IMR-90 (cell line): ENCODE results near the gene ABCB9. TPM values are rescaled to one million over a fixed set of nuclear protein-coding genes. Genes with fewer than 3 reads are reported as not detected.

Experiments used
- ATAC-seq: fragments of 200-7000 bp; cut with Tn5 transposase; 2 replicates; pipeline ENCODE4 v1.9.1; 2020; ENCODE audit warnings: low read depth, mild to moderate bottlenecking, moderate library complexity
- BruUV-seq: library from RNA; stranded (reverse); fragments of 400-500 nt; replicated peaks from 2 replicates; lab custom pipeline; 2021; lab: Mats Ljungman, UMichigan
- CTCF ChIA-PET: fragments of 300-600 bp; formaldehyde crosslinking; extraction: SDS; loops from one replicate; lab custom pipeline; 2021; ENCODE audit warnings: antibody characterized with exemption; lab: Yijun Ruan, JAX
- POLR2A ChIA-PET: fragments of 300-600 bp; sonication (Branson Sonifier 250); formaldehyde crosslinking; loops from one replicate; lab custom pipeline; 2022; ENCODE audit warnings: antibody characterized with exemption; ENCODE audit not compliant: unreplicated experiment; lab: Charles Lee
- DNase-seq: peaks from one replicate; pipeline ENCODE4 v3.0.0; 2013
- H2AFZ ChIP-seq: replicated peaks from 2 replicates; pipeline ENCODE3; 2013; ENCODE audit warnings: low read length, mild to moderate bottlenecking; ENCODE audit not compliant: poor library complexity
- H2AK5ac ChIP-seq: 2 replicates; pipeline ENCODE4 v1.6.1; 2013; ENCODE audit warnings: low read depth, low read length, inconsistent platforms
- H2AK9ac ChIP-seq: replicated peaks from 2 replicates; pipeline ENCODE3; 2013; ENCODE audit warnings: mild to moderate bottlenecking, low read depth, low read length, moderate library complexity; ENCODE audit not compliant: poor library complexity
- H2BK120ac ChIP-seq: 2 replicates; pipeline ENCODE4 v1.6.1; 2013; ENCODE audit warnings: low read depth, low read length, inconsistent platforms
- H2BK15ac ChIP-seq: 3 replicates; pipeline ENCODE4 v1.6.1; 2013; ENCODE audit warnings: low read depth, low read length, inconsistent platforms
- H2BK20ac ChIP-seq: 2 replicates; pipeline ENCODE4 v1.6.1; 2013; ENCODE audit warnings: low read depth, mild to moderate bottlenecking, inconsistent platforms, low read length, moderate library complexity
- H2BK5ac ChIP-seq: 2 replicates; pipeline ENCODE4 v1.6.1; 2013; ENCODE audit warnings: mild to moderate bottlenecking, low read depth, low read length, inconsistent platforms; ENCODE audit not compliant: poor library complexity, severe bottlenecking
- H3K14ac ChIP-seq: replicated peaks from 2 replicates; pipeline ENCODE4 v1.6.1; 2013; ENCODE audit warnings: low read depth, low read length, inconsistent platforms
- H3K18ac ChIP-seq: 2 replicates; pipeline ENCODE4 v1.6.1; 2013; ENCODE audit warnings: low read depth, low read length, control low read depth
- H3K23ac ChIP-seq: 2 replicates; pipeline ENCODE4 v1.6.1; 2013; ENCODE audit warnings: low read depth, low read length, inconsistent platforms
- H3K27ac ChIP-seq: 2 replicates; pipeline ENCODE4 v1.5.1; 2013; ENCODE audit warnings: mild to moderate bottlenecking, control low read depth, low read length; ENCODE audit not compliant: insufficient read depth
- H3K27me3 ChIP-seq: 2 replicates; pipeline ENCODE4 v1.6.1; 2013; ENCODE audit warnings: low read length; ENCODE audit not compliant: control insufficient read depth, insufficient read depth
- H3K36me3 ChIP-seq: 2 replicates; pipeline ENCODE4 v1.6.1; 2013; ENCODE audit warnings: low read length, mixed read lengths; ENCODE audit not compliant: control insufficient read depth, insufficient read depth
- H3K4ac ChIP-seq: 2 replicates; pipeline ENCODE4 v1.6.1; 2013; ENCODE audit warnings: low read depth, low read length, inconsistent platforms
- H3K4me1 ChIP-seq: 2 replicates; pipeline ENCODE4 v1.6.1; 2013; ENCODE audit warnings: low read length, mixed read lengths; ENCODE audit not compliant: control insufficient read depth, insufficient read depth
- H3K4me2 ChIP-seq: 2 replicates; pipeline ENCODE4 v1.6.1; 2013; ENCODE audit warnings: low read depth, mild to moderate bottlenecking, control low read depth, low read length, moderate library complexity
- H3K4me3 ChIP-seq: 2 replicates; pipeline ENCODE4 v1.5.1; 2013; ENCODE audit warnings: low read depth, mild to moderate bottlenecking, control low read depth, low read length, moderate library complexity; ENCODE audit not compliant: insufficient read depth
- H3K56ac ChIP-seq: 2 replicates; pipeline ENCODE4 v1.6.1; 2013; ENCODE audit warnings: low read length, inconsistent platforms; ENCODE audit not compliant: insufficient read depth; ENCODE audit errors: extremely low read depth
- H3K79me1 ChIP-seq, 2 experiments: 2 replicates each; pipeline ENCODE4 v1.6.1; 2013; ENCODE audit warnings: low read length in 2 of 2, inconsistent platforms in 1 of 2, low read depth in 1 of 2
- H3K9ac ChIP-seq: 2 replicates; pipeline ENCODE4 v1.6.1; 2013; ENCODE audit warnings: low read depth, low read length, control low read depth
- H3K9me1 ChIP-seq: 2 replicates; pipeline ENCODE4 v1.6.1; 2013; ENCODE audit warnings: low read length, inconsistent platforms; ENCODE audit not compliant: insufficient read depth
- H3K9me3 ChIP-seq: 2 replicates; pipeline ENCODE4 v1.6.1; 2013; ENCODE audit warnings: low read length; ENCODE audit not compliant: control insufficient read depth, insufficient read depth
- H4K20me1 ChIP-seq: 2 replicates; pipeline ENCODE4 v1.6.1; 2013; ENCODE audit warnings: low read length, inconsistent platforms; ENCODE audit not compliant: insufficient read depth
- H4K5ac ChIP-seq: 2 replicates; pipeline ENCODE4 v1.6.1; 2013; ENCODE audit warnings: mild to moderate bottlenecking, low read depth, low read length, control low read depth
- H4K8ac ChIP-seq, 2 experiments: 2 replicates each; pipeline ENCODE4 v1.6.1; 2013; ENCODE audit warnings: low read depth in 2 of 2, low read length in 2 of 2, control low read depth in 1 of 2, inconsistent platforms in 1 of 2
- H4K91ac ChIP-seq: 2 replicates; pipeline ENCODE4 v1.6.1; 2013; ENCODE audit warnings: low read depth, low read length, inconsistent platforms; ENCODE audit not compliant: insufficient read depth
- BHLHE40 ChIP-seq: fragments of 150-350 bp; IDR thresholded peaks from 2 replicates; pipeline ENCODE4 v1.6.1; 2016; ENCODE audit warnings: mild to moderate bottlenecking, low read depth, low read length
- CEBPB ChIP-seq: IDR thresholded peaks from 2 replicates; pipeline ENCODE4 v1.6.1; 2012; ENCODE audit warnings: low read depth, low read length, improper control_type of control experiment
- CHD1 ChIP-seq: IDR thresholded peaks from 2 replicates; pipeline ENCODE4 v1.6.1; 2012; ENCODE audit warnings: low read depth, low read length, improper control_type of control experiment
- ELK1 ChIP-seq: fragments of 150-350 bp; IDR thresholded peaks from 2 replicates; pipeline ENCODE4 v1.6.1; 2016; ENCODE audit warnings: low read depth, mild to moderate bottlenecking, low read length, moderate library complexity, borderline replicate concordance
- FOS ChIP-seq: fragments of 150-350 bp; IDR thresholded peaks from 2 replicates; pipeline ENCODE4 v1.6.1; 2016; ENCODE audit warnings: low read depth, low read length
- MAFK ChIP-seq: IDR thresholded peaks from 2 replicates; pipeline ENCODE4 v1.6.1; 2012; ENCODE audit warnings: low read depth, low read length, improper control_type of control experiment
- MAZ ChIP-seq: IDR thresholded peaks from 2 replicates; pipeline ENCODE4 v1.6.1; 2012; ENCODE audit warnings: low read depth, mild to moderate bottlenecking, low read length, improper control_type of control experiment, moderate library complexity, borderline replicate concordance
- NFE2L2 ChIP-seq: fragments of 150-350 bp; IDR thresholded peaks from 2 replicates; pipeline ENCODE4 v1.6.1; 2016; ENCODE audit warnings: low read depth, mild to moderate bottlenecking, low read length
- POLR2A ChIP-seq: IDR thresholded peaks from 2 replicates; pipeline ENCODE4 v1.6.1; 2012; ENCODE audit warnings: mild to moderate bottlenecking, low read depth, low read length
- RAD21 ChIP-seq: IDR thresholded peaks from 2 replicates; pipeline ENCODE4 v1.6.1; 2012; ENCODE audit warnings: low read length, improper control_type of control experiment
- RCOR1 ChIP-seq: IDR thresholded peaks from 2 replicates; pipeline ENCODE4 v1.6.1; 2012; ENCODE audit warnings: mild to moderate bottlenecking, low read length, improper control_type of control experiment; ENCODE audit not compliant: insufficient replicate concordance
- RFX5 ChIP-seq: IDR thresholded peaks from 2 replicates; pipeline ENCODE4 v1.8.0; 2012; ENCODE audit warnings: low read depth, mild to moderate bottlenecking, low read length, moderate library complexity
- SMC3 ChIP-seq: fragments of 150-350 bp; IDR thresholded peaks from 2 replicates; pipeline ENCODE4 v1.6.1; 2016; ENCODE audit warnings: low read depth, mild to moderate bottlenecking, antibody characterized with exemption, low read length, moderate library complexity
- WGBS, 2 experiments: methylation state at CpG; one replicate each; pipeline versions ENCODE4 v1.1.5 to v1.1.7; 2013; ENCODE audit warnings: missing lambda C conversion rate in 2 of 2; ENCODE audit not compliant: insufficient read length in 1 of 2; ENCODE audit errors: extremely low coverage in 2 of 2; 5-methylcytosine and 5-hydroxymethylcytosine counted together
- dilution Hi-C: fragments of 300-500 bp; cut with HindIII; formaldehyde crosslinking; loops from one replicate; pipeline ENCODE4 v1.14.3; 2018; ENCODE audit warnings: low sequenced_read_pairs; ENCODE audit not compliant: unreplicated experiment
- in situ Hi-C: fragments of 300-500 bp; cut with MboI; formaldehyde crosslinking; loops from 3 replicates; pipeline ENCODE4 v1.14.3; 2019; ENCODE audit warnings: low sequenced_read_pairs, inconsistent platforms, mixed read lengths
- intact Hi-C: fragments of 100-400 bp; cut with micrococcal nuclease; formaldehyde crosslinking; loops from 2 replicates; pipeline ENCODE4 v1.10.0; 2022
- polyA plus RNA-seq, 3 experiments: library from polyadenylated mRNA; depleted of rRNA; stranded (reverse); fragments of >200 nt; gene quantifications; 2 replicates each; pipeline ENCODE4 v1.2.3, GENCODE V29; 2012; ENCODE audit warnings: low replicate concordance in 1 of 3
- total RNA-seq: library from RNA; depleted of rRNA; stranded (reverse); fragments of >200 nt; gene quantifications from 2 replicates; pipeline ENCODE4 v1.2.3, GENCODE V29; 2012
- TF ChIP-seq, protein P1 (sequence below): fragments of 150-350 bp; IDR thresholded peaks from 2 replicates; pipeline ENCODE4 v1.6.1; 2017; ENCODE audit warnings: mild to moderate bottlenecking, antibody characterized with exemption, low read length, low read depth
- TF ChIP-seq, protein P2 (sequence below): conservative IDR thresholded peaks from 2 replicates; pipeline ENCODE4 v1.5.1; 2012; ENCODE audit warnings: mild to moderate bottlenecking, low read depth, low read length, improper control_type of control experiment

Gene ABCB9
- total and polyA plus RNA-seq, 2 of the 4 experiments (the other 2 are of a cell fraction): 5.6 to 8.3 TPM

DNA sequence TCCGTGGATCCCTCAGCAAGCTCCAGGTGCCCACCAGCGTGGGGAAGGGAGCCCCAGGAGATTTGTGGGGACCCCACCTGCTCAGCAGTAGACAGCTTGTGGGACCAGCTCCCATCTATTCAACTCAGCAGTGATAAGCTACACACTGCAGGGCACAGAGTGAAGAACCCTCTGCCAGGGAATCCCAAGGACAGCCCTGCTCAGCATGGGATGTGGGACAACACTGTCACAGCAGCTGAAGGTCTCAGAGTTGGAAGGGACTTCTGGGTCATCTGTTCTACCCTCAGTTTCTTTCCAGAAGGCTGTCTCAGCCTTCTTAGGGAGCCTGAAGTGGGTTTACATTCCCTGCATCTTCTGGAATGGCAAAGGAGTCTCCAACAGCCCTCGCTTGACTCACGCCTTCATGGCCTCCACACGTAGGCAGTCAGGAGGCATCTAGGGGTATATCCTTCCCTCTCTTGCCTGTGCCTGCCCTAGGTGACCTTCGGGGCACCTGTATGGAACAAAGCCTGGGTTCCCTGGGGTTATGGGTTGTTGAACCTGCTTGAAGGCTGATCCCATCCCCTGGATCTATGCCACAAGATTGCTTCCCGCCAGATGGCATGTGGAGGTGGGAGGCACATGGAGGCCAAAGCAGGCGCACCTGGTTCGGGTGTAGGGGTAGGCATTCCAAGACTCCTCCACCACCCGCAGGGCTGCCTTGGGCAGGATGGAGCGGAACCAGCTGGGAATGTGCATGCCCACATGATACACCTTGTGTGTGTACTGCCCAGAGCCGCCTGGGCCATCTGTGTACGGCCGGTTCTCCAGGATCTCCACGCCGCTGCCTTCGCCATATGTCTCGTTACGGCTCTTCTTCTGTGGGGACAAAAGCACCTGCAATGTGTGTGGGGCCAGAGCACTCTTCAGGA, 47.2 kb upstream of the ABCB9 start:
- intact Hi-C loops: no loop called here
- ChIA-PET CTCF (no interaction called here), POLR2A (no interaction called here)
- H3K36me3 ChIP-seq: peaks cover 12% of the 10 kb centered on the region; the same call in 1 of the 2 replicates
- no peak overlapping the region for H2AFZ ChIP-seq
- no peak overlapping the region for H4K5ac ChIP-seq
- TF ChIP-seq, protein P1, sequence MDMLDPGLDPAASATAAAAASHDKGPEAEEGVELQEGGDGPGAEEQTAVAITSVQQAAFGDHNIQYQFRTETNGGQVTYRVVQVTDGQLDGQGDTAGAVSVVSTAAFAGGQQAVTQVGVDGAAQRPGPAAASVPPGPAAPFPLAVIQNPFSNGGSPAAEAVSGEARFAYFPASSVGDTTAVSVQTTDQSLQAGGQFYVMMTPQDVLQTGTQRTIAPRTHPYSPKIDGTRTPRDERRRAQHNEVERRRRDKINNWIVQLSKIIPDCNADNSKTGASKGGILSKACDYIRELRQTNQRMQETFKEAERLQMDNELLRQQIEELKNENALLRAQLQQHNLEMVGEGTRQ: no peak
- no peak for TF ChIP-seq POLR2A
- TF ChIP-seq FOS: no peak
- no peak for TF ChIP-seq MAFK
- no peak for TF ChIP-seq ELK1
- TF ChIP-seq, protein P2, sequence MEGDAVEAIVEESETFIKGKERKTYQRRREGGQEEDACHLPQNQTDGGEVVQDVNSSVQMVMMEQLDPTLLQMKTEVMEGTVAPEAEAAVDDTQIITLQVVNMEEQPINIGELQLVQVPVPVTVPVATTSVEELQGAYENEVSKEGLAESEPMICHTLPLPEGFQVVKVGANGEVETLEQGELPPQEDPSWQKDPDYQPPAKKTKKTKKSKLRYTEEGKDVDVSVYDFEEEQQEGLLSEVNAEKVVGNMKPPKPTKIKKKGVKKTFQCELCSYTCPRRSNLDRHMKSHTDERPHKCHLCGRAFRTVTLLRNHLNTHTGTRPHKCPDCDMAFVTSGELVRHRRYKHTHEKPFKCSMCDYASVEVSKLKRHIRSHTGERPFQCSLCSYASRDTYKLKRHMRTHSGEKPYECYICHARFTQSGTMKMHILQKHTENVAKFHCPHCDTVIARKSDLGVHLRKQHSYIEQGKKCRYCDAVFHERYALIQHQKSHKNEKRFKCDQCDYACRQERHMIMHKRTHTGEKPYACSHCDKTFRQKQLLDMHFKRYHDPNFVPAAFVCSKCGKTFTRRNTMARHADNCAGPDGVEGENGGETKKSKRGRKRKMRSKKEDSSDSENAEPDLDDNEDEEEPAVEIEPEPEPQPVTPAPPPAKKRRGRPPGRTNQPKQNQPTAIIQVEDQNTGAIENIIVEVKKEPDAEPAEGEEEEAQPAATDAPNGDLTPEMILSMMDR: no peak
- no peak for TF ChIP-seq MAZ
- TF ChIP-seq NFE2L2: no peak
- TF ChIP-seq RCOR1: no peak
- no peak for TF ChIP-seq BHLHE40
- TF ChIP-seq RFX5: no peak
- TF ChIP-seq CHD1: no peak
- TF ChIP-seq RAD21: no peak
- no peak for TF ChIP-seq CEBPB
- no peak for TF ChIP-seq SMC3
- no peak overlapping the region for H2AK9ac ChIP-seq
- H4K8ac ChIP-seq: no peak overlapping the region
- dilution Hi-C loops: no loop called here
- no peak for ATAC-seq
- H2BK5ac ChIP-seq: no peak overlapping the region
- no peaks in the 10 kb centered on the region for H3K79me1 ChIP-seq
- no peak overlapping the region for H3K4me3 ChIP-seq
- no peak for DNase-seq
- no peak overlapping the region for H2BK20ac ChIP-seq
- H2AK5ac ChIP-seq: no peak overlapping the region
- no TSS peak for BruUV-seq
- no peak overlapping the region for H2BK120ac ChIP-seq
- 98% methylated on average over 9 of the region's 19 CpGs; no CpG with 5 or more reads in 1 of the 2 experiments for WGBS, 2 experiments
- H4K20me1 ChIP-seq: no peaks in the 10 kb centered on the region
- H3K27ac ChIP-seq: no peak overlapping the region
- H3K4ac ChIP-seq: no peak overlapping the region
- H3K4me1 ChIP-seq: no peaks in the 10 kb centered on the region
- no peak overlapping the region for H4K91ac ChIP-seq
- no peak overlapping the region for H3K4me2 ChIP-seq
- no peak overlapping the region for H3K23ac ChIP-seq
- H3K14ac ChIP-seq: no peak overlapping the region
- H3K9ac ChIP-seq: no peak overlapping the region
- H3K18ac ChIP-seq: no peak overlapping the region
- no peaks in the 10 kb centered on the region for H3K9me3 ChIP-seq
- H3K27me3 ChIP-seq: no peaks in the 10 kb centered on the region
- in situ Hi-C loops: no loop called here
- H2BK15ac ChIP-seq: no peak overlapping the region
- H3K56ac ChIP-seq: no peak overlapping the region
- H3K9me1 ChIP-seq: peaks cover 8% of the 10 kb centered on the region
